G401 (cell line): ENCODE measurements around the gene INAFM1. TPM values are rescaled to one million over a fixed set of nuclear protein-coding genes. Genes with fewer than 3 reads are reported as not detected.

Source experiments
- total RNA-seq: library from RNA; depleted of rRNA; stranded (reverse); fragments of >200 nt; shearing (Covaris generic); gene quantifications from 2 replicates; pipeline ENCODE4 v1.2.3, GENCODE V29; 2014; rRNA removed

Gene INAFM1
- total RNA-seq, 1 experiment from 2014 or later: 11.0 TPM

Other genes with a start within 250 kb of the INAFM1 start
- 170 and 258 TPM in 2 replicates for gene TMEM160, start 226.3 kb upstream of the INAFM1 start, total RNA-seq
- 12.4 and 16.8 TPM in 2 replicates for gene ZC3H4, start 161.1 kb upstream of the INAFM1 start, total RNA-seq
- 603 and 649 TPM in 2 replicates for gene SAE1, start 144.1 kb upstream of the INAFM1 start, total RNA-seq
- 38.6 and 66.3 TPM in 2 replicates for gene BBC3, start 43.7 kb upstream of the INAFM1 start, total RNA-seq
- 16.5 and 22.2 TPM in 2 replicates for gene CCDC9, start 18.4 kb upstream of the INAFM1 start, total RNA-seq
- 0.68 and 0.92 TPM in 2 replicates for gene C5AR1, start 35.0 kb downstream of the INAFM1 start, total RNA-seq
- gene C5AR2, start 57.3 kb downstream of the INAFM1 start, total RNA-seq: not detected in 2 replicates
- 13.9 and 16.7 TPM in 2 replicates for gene DHX34, start 74.4 kb downstream of the INAFM1 start, total RNA-seq
- 114 and 148 TPM in 2 replicates for gene MEIS3, start 144.6 kb downstream of the INAFM1 start, total RNA-seq
- 3.5 and 3.8 TPM in 2 replicates for gene SLC8A2, start 197.0 kb downstream of the INAFM1 start, total RNA-seq
- 31.5 and 44.5 TPM in 2 replicates for gene KPTN, start 209.3 kb downstream of the INAFM1 start, total RNA-seq
- 54.7 and 75.9 TPM in 2 replicates for gene NAPA, start 240.2 kb downstream of the INAFM1 start, total RNA-seq